Stimulated activated CD4-positive, alpha-beta T cell treated with anti-CD3 and anti-CD28 coated beads, Interleukin-12 subunit alpha, Interleukin-12 subunit beta, amount 100 ng/mL, for 48 hours (primary cell): ENCODE measurements around the gene TICAM2.

Source experiments
- DNase-seq, 3 donors: peaks; one replicate each; pipeline ENCODE4 v3.0.0-alpha.2; 2020; ENCODE audit warnings: low read depth in 2 of 3, low spot score in 1 of 3

The TICAM2 gene

GRCh38 chr5:115573133-115573532, 29.1 kb downstream of the TICAM2 start:
- DNase-seq = no peak

- DNase-seq = no peak
Observed at GRCh38 chr5:115571441-115571878, 30.8 kb downstream of the TICAM2 start.

- DNase-seq = no peak
Observed at GRCh38 chr5:115568668-115569067, 33.6 kb downstream of the TICAM2 start.

- no peak for DNase-seq
Observed at GRCh38 chr5:115565233-115565632, 37.0 kb downstream of the TICAM2 start.

- no peak for DNase-seq
Observed at GRCh38 chr5:115561176-115561575, 41.1 kb downstream of the TICAM2 start.

GRCh38 chr5:115559524-115559923, 42.8 kb downstream of the TICAM2 start:
- no peak for DNase-seq

GRCh38 chr5:115558388-115558956, 43.8 kb downstream of the TICAM2 start:
- DNase-seq = no peak

GRCh38 chr5:115557667-115558387, 44.5 kb downstream of the TICAM2 start:
- DNase-seq = no peak

- DNase-seq = no peak
Observed at GRCh38 chr5:115556276-115556675, 46.0 kb downstream of the TICAM2 start.

GRCh38 chr5:115555084-115555633, 47.1 kb downstream of the TICAM2 start:
- DNase-seq = no peak

GRCh38 chr5:115553082-115553481, 49.2 kb downstream of the TICAM2 start:
- DNase-seq = no peak

- no peak for DNase-seq
Observed at GRCh38 chr5:115551415-115551814, 50.9 kb downstream of the TICAM2 start.

- DNase-seq = peak in 1 of 3 donors; percentile 3
Observed at GRCh38 chr5:115549154-115549553, 53.1 kb downstream of the TICAM2 start.

GRCh38 chr5:115548683-115549082, 53.6 kb downstream of the TICAM2 start:
- no peak for DNase-seq

- DNase-seq = no peak
Observed at GRCh38 chr5:115545351-115545882, 56.9 kb downstream of the TICAM2 start.

GRCh38 chr5:115544436-115545350, 57.6 kb downstream of the TICAM2 start, which contains the start of gene FEM1C:
Gene FEM1C, minus strand, starts transcription at chr5:115544775. Its CDS starts 1,282 bp downstream, at chr5:115543493.
- DNase-seq = peak; percentile 96 to 98 (median 98)

GRCh38 chr5:115544043-115544435, 58.2 kb downstream of the TICAM2 start:
- DNase-seq = peak; percentile 22 to 43 (median 38)

- peak; percentile 19 to 24 (median 21) for DNase-seq
Observed at GRCh38 chr5:115543365-115544042, 58.8 kb downstream of the TICAM2 start.

GRCh38 chr5:115542651-115543364, 59.5 kb downstream of the TICAM2 start:
- no peak for DNase-seq

GRCh38 chr5:115542086-115542485, 60.2 kb downstream of the TICAM2 start:
- DNase-seq = no peak
